IPS-NIHi7 (cell line): ENCODE data around the gene ZCCHC2.

Experiments
- DNase-seq: peaks from one replicate; pipeline ENCODE4 v3.0.0; 2012; ENCODE audit warnings: mixed read lengths; ENCODE audit errors: extremely low spot score

ZCCHC2 gene

DNA sequence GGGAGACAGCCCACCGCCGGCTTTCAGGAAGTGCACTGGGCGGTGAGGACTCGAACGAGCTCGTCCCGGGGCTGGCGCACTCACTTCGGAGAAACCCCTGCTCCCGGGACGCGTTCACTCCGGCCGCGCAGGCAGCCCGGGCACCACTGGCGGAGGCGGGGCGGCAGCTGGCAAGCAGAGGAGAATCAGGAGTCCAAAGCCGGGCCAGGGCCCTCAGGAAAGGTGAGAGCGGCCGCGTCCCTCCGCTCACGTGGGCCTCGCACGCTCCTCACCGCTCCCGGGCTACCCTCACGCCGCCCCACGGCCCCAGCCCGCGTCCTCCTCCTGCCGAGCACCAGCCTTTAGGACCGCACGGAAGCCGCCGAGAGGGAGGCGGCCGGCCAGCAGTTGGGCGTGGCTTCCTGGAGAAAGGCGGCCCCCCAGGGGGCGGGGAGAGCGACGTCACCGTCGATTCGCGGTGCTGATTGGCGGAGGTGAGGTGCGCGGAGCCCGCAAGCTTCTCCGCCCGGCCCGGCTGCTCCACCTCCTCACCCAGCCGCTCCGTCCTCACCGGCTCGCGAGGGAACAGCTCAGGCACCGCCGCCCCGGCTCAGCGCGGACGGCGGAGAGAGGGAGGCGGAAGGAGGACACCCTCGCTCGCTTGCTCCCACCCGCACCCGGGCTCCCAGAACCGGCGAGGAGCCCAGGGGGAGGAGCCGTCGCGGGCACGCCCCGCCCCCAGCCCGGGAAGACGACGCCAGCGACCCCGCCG lies at the start of gene ZCCHC2:
ZCCHC2 (plus strand) TSS at position 522 of the 751 bp plus-strand sequence. CDS start 400 bp downstream, outside the sequence.
- DNase-seq = peak; percentile 93

DNA sequence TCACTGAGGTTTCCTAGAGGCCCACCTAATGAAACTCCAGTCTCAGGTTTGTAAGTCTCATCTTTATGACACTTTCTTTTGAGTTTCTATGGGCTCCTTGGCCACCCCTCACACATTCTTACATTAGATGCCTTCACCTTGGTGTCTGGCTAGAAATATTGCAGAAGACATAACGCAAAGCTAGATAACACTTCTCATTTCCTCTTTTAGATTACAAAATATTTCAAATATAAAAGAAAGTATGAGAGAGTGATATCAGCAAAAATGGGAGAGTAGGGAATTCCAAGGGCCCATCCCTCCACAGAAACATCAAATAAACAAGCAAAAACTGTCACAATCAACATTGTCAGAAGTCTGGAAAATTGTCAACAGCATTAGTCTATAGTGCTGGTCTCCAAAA lies 43.3 kb upstream of the ZCCHC2 start:
- no peak for DNase-seq

DNA sequence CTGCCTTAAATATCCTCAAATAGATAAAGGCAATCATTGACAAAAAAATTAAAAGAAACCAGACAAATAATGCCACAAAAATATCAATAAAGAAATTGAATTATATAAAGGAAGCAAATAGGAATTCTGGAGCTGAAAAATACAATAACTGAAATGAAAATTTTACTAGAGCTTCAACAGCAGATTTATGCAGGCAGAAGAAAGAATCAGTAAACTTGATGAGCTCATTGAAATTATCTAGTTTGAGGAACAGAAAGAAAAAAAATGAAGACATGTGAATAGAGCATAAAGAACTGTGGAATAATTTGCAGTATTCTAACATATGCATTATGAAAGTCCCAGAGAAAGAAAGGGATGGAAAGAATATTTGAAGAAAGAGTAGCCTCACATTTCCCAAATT lies 41.9 kb upstream of the ZCCHC2 start:
- no peak for DNase-seq

DNA sequence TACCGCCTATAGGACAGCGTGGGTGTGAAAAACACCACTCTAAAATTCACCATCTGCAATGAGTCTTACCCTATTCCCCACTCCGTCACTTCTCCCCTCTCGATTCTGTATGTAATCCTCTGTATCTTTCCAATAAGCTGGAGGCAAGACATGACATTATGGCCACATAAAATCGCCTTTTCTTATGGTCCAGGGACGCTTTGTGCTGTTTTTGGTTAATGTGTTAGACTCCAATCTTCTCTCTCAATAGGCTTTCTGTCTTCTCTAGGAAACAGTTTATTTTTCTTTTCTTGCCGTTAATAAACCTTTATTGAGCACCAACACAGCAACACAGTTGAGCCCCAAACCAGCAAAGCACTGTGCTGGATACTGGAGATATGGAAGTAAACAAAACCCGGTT lies 37.9 kb upstream of the ZCCHC2 start:
- DNase-seq = no peak

DNA sequence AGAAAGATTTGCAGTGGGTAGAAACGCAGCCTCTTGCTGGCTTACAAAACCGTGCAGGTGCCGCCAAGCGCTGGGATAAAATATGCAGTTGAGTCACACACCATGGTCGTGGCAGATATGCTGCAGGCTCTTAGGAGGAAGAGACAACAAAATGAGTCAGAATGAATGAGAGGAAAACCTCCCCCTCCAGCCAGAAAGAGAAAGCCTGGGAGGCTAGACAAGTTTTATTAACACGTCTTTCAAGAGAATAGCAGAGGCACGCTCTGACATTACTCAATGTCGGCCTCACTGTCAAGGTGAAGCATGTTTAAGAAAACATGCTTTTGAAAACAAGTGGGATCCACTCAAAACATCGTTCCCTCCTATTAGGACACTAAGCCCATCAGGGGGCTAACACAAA lies 37.1 kb upstream of the ZCCHC2 start:
- DNase-seq = peak; percentile 47

DNA sequence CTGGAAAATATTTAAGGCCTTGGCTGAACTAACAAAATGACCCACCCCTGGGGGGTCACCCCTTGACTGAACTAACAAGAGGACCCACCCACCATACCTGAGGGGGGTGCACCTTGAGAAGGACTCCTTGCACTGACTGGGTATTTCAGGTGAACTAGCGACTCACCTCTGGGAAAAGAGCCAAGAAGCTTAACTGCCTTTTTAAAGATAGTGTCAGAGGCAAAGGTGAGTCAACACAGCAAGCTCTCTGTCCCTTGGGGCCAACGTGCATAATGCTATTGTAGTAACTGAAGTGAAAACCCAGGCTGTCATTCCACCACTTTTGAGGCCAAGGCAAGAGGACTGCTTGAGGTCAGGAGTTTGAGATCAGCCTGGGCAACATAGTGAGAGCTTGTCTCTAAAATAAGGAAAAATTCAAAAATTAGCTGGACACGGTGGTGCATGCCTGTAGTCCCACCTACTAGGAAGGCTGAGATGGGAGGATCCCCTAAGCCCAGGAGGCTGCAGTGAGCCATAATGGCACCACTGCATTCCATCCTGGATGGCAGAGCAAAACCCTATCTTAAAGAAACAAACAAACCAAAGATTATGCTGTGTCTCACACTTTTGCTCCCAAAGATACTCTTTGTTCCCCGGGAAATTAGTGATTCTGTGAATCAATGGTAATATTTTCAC lies 36.4 kb upstream of the ZCCHC2 start:
- DNase-seq = peak; percentile 29

DNA sequence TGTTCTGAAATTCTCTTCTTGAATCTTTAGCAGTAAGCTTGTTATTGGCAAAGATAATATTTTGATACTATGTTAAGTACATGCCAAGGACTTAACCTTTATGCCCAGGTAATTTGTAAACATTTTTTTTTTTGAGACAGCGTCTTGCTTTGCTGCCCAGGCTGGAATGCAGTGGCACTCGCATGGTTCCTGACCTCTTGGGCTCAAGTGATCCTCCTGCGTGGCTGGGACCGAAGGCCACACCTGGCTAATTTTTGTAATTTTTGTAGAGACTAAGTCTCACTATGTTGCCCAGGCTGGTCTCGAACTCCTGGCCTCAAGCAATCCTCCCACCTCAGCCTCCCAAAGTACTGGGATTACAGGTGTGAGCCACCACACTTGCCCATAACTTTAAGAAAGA lies 35.7 kb upstream of the ZCCHC2 start:
- DNase-seq = no peak

DNA sequence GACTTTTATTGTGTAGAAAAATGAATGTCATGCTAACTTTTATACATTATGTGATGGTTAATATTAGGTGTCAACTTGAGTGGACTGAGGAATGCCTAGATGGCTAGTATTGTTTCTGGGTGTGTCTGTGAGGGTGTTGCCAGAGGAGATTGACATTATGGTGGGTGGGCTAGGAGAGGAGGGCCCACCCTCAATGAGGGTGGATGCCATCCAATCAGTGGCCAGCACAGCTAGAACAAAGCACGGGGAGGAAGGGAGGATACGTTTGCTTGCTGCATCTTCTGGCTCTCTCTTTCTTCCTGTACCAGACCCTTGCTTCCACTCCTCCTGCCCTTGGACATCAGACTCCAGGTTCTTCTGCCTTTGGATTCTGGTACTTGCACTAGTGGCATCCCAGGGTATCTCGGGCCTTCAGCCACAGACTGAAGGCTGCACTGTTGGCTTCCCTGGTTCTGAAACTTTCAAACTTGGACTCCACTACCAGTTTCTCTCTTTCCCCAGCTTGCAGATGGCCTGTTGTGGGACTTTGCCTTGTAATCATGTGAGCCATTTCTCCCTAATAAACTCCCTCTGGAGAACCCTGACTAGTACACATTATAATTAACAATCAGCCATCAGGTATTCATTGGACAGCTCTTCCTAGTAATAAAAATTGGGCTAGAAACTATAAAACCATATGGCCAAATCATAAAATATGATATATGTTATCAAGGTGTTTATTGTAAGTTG lies 31.7 kb upstream of the ZCCHC2 start:
- DNase-seq = peak; percentile 37

DNA sequence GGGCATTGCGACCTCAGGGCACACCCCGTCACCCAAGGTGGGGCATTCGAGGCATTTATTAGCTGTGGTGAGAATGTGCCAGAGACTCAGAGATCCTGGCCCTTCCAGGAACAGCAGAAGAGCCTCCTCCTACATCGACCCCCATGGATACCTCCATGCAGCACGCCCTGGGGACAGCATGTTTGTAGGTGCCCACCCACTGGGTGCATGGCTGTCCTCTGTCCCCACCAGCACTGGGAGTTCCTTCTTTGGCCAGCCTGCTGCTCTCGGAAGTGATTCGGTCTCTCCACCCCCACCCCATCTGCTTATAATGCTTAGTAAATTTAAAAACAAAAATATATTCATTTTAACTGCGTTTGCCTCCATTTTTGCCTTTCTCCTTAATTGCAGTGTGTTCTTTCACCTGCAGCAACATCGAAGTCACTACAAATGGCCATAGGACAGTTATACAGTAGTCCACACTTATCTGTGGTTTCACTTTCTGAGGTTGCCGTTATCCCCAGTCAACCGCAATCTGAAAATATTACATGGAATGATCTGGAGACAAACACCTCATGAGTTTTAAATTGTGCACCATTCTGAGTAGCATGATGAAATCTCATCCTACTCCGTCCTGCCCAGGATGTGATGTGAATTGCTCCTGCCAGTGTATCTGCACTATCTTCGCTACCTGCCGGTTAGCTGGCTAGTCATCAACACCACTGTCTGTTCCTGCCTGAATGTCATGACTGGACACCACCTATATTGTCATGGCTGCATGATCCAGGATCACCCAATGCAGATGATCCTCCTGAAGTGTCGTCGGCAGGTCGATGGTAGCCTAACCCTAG lies 29.6 kb upstream of the ZCCHC2 start:
- DNase-seq = no peak

DNA sequence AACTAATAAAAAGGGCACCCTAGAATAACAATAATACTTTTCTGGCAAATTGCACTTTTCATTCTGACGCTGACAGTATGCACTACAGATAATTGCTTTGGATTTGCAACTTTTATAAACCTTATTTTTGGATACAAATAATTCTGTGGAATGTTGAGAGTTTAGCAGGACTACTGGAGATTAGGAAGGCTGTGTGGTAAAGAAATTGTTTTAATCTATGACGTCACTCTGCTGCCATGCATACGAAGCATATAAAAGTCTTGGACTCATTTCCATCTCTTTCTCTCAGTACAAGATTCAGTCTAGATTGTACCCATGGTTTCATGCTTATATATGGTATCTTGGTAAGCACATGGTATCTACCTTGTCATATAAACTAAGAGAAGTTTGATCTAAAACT lies 28.1 kb upstream of the ZCCHC2 start:
- no peak for DNase-seq

DNA sequence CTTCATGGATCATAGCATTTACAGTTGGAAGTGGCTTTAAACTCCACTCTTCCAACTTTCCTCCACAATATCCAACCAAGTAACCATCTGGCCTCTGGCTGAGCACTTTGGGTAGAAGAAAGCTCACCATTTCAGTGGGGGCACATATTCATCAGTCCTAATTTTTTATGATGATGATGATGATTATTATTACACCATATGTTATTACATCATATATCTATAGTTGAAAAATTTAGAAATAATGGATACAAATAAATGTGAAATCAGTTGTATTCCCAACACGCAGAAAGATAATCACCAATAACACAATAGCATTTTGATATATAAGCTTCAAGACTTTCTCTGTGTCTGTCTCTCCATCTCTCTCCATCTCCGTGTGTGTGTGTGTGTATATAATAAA lies 26.6 kb upstream of the ZCCHC2 start:
- DNase-seq = no peak

DNA sequence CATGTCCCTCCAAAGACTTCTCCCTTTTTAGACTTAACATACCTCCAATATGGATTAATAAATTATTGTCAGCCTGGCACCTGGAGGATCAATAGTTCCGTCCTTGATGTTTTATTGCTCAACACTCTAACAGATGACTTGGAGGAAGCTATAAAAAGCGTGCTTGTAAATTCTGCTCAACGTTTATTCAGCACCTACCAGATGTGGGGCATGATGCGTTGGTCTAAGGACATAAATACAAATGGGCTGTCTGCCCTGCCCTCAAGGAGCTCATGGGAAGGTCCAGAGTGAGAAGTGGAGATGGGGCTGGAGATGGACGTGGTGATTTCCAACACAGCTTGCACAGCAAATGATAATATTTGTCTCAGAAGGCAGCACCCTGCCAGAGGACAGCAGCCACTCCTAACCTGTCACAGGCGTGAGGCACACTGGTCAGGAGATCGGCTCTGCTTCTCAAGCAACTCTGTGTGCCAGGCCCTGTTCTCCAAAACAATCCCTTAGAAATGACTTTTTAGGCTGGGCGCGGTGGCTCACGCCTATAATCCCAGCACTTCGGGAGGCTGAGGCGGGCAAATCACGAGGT lies 25.5 kb upstream of the ZCCHC2 start:
- DNase-seq = no peak

DNA sequence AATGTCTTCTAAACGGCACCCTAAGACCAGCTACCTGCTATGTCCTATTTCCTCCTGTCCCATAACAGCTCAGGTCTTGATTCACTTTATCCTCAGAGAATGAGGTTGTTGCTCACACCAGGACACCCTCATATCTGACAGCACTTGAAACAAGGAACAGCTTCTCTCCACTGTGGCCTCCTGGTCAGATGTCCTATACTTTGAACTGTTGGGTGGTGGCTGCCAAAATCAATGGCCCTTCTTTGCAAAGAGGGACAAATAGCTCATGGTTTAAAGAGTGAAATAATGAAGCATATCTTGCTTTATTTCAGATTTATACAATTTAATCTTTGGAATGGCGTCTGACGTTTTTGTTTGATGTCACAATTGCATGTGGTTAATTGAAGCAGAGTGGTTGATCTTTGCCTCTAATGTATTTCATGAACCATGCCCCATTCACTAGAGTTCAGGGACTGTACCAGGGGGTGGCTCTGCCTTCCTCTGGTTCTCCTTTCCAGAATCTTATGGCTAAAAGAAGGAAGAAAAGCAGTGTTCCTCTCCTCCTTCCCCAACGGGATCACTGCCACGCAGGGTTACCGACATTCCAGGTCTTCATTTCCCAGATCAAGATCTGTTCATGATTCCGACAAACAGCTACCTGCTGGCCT lies 24.1 kb upstream of the ZCCHC2 start:
- DNase-seq = no peak

DNA sequence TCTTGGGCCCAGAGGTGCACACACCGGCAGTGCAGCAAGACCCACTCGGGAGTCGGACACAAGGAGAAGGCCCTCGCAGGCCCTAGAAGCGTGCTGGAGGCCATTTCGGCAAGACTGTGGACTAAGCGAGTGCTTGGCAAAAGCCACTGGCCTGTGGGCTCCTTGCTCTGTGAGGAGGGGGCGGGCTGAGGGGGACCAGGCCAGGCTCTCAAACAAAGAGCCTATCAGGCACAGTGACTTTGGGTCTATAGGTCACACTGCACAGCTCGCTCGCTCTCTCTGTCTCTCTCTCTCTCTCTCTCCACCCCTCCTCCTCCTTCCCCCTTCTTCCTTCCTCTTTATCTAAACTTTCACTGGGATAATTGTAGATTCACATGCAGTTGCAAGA lies 23.6 kb upstream of the ZCCHC2 start:
- no peak for DNase-seq

DNA sequence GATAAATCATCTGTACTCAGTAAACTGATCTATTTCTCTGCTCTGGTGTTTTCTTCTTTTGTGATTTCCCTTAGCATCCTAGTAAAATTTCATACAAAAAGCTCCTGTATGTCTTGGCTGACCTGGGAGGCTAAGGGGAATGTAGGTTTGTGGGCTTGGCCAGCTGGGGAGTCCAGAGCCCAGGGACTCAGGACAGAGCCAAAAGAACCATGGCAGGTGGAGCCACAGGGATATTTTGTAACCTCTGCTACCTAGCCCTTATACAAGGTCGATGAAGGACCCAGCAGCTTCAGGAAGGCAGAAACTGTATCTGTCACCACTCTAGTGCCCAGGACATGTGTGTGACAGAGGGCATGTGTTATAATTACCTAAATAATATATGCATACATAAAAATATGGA lies 22.7 kb upstream of the ZCCHC2 start:
- DNase-seq = no peak

DNA sequence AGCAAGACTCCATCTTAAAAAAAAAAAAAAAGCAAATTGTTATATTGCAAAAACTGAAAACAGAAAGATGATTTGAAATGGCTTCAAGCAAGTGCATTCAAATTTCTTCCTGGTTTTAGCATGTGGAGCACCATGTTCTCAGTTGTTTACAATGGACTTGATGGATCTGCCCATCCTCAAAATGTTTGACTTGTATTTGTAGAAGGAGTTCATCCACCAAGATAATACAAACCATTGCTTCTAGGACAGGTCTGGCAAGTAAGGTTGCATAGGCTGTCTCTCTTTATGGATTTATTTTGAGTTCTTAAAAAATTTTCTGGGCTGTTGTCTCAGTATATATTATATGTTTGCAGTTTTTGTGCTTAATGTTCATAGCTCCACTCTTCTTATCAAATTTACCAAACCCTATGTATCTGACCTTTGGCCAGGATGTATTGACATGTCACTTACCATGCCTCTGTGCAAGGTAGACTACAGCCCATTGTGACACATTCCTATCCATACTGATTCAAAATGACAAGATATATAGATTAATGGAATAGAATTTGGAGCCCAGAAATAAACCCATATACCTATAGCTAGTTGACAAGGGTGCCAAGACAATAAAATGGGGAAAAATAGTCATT lies 21.7 kb upstream of the ZCCHC2 start:
- no peak for DNase-seq

DNA sequence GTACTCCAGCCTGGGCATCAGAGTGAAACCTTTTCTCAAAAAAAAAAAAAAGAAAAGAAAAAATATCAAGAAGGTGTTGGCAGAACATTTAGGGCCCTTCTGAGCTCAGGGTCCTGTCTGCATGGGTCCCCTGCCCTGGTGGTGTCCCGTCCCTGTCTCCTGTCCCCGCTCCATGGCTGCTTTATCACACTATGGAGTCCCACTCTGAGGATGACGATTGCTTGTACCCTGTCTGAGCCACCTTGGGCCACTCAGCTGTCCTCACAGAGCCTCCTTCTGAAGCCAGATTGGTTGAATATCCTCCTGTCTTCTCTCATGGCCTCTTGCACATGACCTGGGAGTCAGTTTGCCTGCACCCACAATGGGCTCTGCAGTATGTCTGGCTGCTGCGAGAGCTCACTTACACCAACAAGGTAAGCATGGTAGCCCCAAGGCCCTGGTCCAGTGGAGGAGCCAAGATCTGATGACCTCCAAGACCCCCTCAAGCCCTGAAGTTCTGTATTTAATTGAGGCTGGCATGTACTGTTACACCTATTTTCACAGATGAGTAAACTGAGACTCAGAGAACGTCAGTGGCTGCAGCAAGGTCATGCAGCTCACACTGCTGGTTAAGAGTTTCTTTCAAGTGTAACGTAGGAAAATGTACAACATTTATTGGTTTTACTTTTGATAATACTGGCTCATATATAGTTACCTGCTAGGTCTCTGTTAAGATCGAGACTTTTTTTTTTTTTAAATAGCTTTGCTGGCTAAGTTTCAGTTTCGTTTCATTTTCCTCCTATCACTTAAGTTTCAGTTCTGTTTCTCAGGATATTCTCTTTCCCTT lies 16.9 kb upstream of the ZCCHC2 start:
- DNase-seq = no peak

DNA sequence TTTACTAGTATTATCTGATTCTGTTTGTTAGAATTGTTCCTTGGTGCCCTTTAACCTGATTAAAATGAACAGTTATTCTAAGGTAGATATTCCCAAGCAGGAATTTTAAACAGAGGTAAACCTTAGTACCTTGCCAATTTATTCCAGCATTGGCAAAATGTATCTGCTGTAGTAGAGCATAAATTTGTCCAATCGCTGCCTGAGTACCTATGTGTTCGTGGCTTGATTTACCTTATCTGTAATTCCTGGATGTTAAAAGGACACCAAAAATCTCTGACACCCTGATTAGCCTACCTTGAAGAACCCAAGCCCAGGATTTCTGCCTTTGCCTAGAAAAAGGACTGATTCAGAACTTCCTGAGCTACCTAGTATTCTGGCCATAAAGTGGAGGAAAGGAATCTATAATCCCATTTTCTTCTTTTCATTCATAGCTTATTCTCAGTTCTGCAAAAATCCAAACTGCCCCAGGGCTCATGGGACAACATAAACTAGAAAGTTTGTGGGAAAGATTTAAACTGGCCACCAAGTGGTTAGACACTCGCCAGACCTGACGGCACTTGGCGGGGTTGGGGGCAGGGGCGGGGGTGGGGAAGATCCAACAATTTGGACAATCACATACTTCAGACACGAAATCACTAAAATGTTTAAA lies 16.2 kb upstream of the ZCCHC2 start:
- no peak for DNase-seq

DNA sequence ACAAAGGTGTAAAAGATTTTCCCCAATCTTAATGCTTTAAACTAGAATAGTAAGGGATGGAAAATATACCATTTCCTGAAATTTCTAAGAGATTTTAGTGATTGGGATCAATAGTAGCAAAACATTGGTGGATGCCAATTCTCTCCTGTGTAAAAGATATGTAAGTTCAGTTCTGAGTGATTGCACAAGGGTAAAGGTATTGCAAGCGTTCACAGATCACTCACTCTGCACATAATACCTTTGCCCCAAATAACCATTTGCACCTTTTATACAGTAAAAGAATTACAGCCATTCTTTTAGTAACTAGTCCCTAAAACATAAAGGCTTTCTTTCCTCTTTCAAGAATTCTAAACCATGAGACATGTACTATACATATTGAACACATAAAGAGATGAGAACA lies 13.0 kb upstream of the ZCCHC2 start:
- no peak for DNase-seq
